NB4 (cell line): ENCODE data around the gene TAS2R38.

Experiments
- TF ChIP-seq, protein P1 (sequence below): IDR thresholded peaks from 2 replicates; pipeline ENCODE4 v1.6.1; 2011; ENCODE audit warnings: low read depth, low read length
- TF ChIP-seq, protein P2 (sequence below): IDR thresholded peaks from one replicate; pipeline ENCODE4 v1.5.1; 2012; ENCODE audit warnings: low read depth, low read length

DNA sequence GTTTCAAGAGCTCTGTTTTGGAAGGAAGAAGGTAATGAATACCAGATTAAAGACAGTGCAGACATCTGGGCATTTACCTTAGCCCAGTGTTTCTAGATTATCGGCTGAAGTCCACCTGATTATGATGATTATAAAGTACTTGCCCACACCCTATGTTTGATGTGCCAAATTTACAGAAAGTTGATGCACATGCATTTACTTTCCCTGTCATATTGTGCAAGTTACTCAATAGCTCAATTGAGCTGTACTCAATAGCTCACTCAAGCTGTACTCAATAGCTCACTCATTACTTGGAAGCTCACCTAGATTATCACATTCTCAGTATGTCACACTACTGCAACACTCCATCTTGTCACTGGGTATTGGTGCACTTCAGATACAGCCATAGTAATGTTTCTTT lies 35.6 kb upstream of the TAS2R38 start:
- TF ChIP-seq, protein P1, sequence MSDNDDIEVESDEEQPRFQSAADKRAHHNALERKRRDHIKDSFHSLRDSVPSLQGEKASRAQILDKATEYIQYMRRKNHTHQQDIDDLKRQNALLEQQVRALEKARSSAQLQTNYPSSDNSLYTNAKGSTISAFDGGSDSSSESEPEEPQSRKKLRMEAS, result no peak
- TF ChIP-seq, protein P2, sequence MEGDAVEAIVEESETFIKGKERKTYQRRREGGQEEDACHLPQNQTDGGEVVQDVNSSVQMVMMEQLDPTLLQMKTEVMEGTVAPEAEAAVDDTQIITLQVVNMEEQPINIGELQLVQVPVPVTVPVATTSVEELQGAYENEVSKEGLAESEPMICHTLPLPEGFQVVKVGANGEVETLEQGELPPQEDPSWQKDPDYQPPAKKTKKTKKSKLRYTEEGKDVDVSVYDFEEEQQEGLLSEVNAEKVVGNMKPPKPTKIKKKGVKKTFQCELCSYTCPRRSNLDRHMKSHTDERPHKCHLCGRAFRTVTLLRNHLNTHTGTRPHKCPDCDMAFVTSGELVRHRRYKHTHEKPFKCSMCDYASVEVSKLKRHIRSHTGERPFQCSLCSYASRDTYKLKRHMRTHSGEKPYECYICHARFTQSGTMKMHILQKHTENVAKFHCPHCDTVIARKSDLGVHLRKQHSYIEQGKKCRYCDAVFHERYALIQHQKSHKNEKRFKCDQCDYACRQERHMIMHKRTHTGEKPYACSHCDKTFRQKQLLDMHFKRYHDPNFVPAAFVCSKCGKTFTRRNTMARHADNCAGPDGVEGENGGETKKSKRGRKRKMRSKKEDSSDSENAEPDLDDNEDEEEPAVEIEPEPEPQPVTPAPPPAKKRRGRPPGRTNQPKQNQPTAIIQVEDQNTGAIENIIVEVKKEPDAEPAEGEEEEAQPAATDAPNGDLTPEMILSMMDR, result no peak
